ENCODE data around the gene TRAK1.

Gene TRAK1

DNA sequence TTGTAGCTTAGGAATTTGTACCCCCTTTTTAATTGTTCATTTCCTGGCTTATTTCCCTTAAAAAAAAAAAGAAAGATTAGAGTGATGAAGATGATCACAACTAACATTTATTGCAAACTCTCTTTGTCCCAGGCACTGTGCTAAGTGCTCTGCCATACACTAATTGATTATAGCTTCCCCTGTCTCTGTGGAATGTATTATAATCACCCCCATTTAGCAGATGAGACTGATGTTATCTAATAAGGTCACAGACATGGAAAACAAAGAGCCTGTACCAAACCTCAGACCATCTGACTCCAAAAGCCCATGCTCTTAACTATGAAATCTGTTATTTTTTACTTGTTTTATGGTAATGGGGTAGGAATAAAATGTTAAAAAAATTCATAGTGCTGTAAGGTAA, 53.1 kb downstream of the TRAK1 start:
- no peak for DNase-seq (ENCODE audit: low read depth)
- no peak overlapping the region for H3K4me3 ChIP-seq (replicated peaks; ENCODE audit: low read depth, low read length)
- TF ChIP-seq, protein P1, sequence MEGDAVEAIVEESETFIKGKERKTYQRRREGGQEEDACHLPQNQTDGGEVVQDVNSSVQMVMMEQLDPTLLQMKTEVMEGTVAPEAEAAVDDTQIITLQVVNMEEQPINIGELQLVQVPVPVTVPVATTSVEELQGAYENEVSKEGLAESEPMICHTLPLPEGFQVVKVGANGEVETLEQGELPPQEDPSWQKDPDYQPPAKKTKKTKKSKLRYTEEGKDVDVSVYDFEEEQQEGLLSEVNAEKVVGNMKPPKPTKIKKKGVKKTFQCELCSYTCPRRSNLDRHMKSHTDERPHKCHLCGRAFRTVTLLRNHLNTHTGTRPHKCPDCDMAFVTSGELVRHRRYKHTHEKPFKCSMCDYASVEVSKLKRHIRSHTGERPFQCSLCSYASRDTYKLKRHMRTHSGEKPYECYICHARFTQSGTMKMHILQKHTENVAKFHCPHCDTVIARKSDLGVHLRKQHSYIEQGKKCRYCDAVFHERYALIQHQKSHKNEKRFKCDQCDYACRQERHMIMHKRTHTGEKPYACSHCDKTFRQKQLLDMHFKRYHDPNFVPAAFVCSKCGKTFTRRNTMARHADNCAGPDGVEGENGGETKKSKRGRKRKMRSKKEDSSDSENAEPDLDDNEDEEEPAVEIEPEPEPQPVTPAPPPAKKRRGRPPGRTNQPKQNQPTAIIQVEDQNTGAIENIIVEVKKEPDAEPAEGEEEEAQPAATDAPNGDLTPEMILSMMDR (IDR thresholded peaks at IDR 0.05; ENCODE audit: low read length, missing control alignments): no peak

DNA sequence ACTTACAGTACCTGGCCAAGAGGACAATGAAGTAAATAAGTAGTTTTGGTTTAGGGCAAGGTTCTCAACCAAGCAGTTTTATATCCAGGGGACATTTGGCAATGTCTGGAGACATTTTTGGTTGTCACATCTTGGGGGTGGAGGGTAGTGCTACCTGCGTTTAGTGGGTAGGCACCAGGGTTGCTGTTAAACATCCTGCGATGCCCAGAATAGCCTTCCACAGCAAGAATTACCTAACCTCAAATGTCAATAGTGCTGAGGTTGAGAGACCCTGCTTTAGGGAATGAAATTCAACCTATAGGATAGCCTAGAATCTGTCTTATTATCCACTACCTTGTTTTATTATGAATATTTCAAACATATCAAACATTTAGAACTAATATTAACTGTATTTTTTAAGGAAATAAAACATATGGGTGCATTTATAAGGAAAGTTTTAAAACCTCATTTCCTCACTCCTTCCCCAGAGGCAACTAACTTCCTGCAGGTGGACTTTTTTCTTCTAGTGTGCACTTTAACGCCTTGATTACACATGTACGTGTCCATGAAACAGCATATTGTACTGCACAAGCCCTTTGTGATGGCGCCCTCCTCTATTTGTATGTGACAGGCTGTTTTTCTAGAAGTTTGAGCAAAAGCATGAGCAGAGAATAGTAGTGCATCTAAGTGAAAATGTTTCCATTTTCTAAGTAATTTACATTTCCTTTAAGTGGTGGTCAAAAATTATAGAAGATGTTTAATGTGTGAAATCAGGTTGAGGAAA, 57.1 kb downstream of the TRAK1 start:
- no peak overlapping the region for H3K4me3 ChIP-seq (replicated peaks; ENCODE audit: low read depth, low read length)
- TF ChIP-seq, protein P1 (IDR thresholded peaks at IDR 0.05; ENCODE audit: low read length, missing control alignments): no peak
- DNase-seq (ENCODE audit: low read depth): no peak

DNA sequence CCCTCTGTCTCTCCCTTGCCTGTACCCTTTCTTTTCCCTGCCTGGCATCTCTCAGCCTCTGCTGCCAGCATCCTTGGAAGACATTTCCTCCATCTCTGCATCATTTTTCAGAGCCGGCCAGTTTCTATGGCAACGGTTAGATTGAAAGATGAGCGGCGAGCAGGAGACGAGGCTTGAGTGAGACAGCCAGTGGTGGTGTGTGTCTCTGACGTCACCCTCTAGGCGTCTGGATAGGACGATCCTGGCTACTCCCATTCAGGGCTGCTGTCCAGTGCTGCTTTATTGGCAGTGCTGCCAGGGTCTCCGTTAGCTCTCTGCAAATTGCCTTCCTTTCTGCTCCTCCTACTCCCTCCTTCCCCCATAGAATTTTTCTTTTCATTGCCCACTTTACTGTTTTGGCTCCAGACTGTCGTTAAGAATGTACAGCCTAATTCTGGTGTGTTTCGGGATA, 57.9 kb downstream of the TRAK1 start:
- TF ChIP-seq, protein P1 (IDR thresholded peaks at IDR 0.05; ENCODE audit: low read length, missing control alignments): no peak
- no peak overlapping the region for H3K4me3 ChIP-seq (replicated peaks; ENCODE audit: low read depth, low read length)
- peak; percentile 87 for DNase-seq (ENCODE audit: low read depth)

DNA sequence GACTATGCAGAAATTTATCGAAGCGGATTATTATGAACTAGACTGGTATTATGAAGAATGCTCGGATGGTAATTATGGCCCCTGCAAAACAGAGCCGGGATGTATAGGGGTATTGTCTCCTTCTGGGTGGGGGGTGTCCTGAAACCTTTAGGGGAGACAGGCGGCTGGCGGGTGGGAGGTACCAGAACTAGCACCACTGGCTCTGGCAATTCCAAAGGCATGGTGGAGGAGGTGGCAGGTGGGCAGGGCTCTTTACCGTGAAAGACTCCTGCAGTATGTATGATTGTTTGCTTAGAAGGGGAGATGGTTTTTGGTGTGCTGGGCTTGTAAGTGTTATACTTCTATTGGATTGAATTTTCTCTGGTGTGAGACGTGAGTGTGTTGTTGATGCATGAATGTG, 58.4 kb downstream of the TRAK1 start:
- H3K4me3 ChIP-seq (replicated peaks; ENCODE audit: low read depth, low read length): no peak overlapping the region
- no peak for DNase-seq (ENCODE audit: low read depth)
- TF ChIP-seq, protein P1 (IDR thresholded peaks at IDR 0.05; ENCODE audit: low read length, missing control alignments): no peak

DNA sequence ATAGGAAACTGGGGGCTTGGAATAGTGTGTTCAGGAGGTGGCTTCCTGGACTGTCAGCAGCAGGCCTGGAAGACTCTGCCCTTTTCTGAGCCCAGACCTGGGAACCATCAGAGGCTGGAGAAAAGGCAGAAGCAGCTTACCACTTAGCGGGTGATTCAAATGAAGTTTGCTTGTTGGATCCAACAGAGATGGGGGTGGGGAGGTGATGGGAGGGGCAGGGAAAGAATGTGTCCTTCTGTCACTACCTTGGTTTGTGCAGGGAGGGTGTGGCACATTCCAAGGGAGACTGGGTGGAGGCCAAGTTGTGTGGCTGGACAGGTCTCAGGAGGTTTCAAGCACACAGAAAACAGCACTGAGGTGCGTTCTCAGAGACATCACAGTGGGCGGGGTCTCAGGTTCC, 58.8 kb downstream of the TRAK1 start:
- no peak for DNase-seq (ENCODE audit: low read depth)
- TF ChIP-seq, protein P1 (IDR thresholded peaks at IDR 0.05; ENCODE audit: low read length, missing control alignments): no peak
- H3K4me3 ChIP-seq (replicated peaks; ENCODE audit: low read depth, low read length): no peak overlapping the region

DNA sequence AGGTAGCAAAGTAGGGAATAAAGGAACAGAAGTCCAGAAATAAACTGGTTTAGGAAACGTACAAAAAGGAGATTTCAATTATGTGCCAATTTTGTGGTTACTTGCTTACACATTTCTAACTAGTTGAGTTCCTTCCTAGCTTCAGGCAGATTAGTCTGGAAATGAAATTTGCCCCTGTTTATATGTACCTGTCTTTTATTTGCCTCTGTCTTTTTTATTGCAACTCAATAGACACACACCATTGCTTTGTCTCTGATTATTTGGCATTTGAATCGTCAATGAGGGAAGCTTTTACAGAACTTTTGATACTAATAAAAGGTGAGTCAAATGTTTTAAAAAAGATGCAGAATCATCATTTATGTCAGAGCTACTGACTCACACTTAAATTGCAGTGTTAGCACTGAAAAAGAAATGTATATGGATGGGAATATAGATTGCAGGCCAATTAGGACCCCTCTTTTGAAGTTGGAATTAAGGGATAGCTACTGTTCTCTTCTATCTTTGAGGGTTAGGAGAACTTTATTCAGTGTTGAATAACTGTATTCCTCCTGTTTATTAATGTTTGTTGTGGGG, 60.5 kb downstream of the TRAK1 start:
- DNase-seq (ENCODE audit: low read depth): no peak
- H3K4me3 ChIP-seq (replicated peaks; ENCODE audit: low read depth, low read length): no peak overlapping the region
- TF ChIP-seq, protein P1 (IDR thresholded peaks at IDR 0.05; ENCODE audit: low read length, missing control alignments): no peak

Data from fibroblast of pulmonary artery (primary cell).